Hair follicular keratinocyte (primary cell): ENCODE results near the gene PLEKHG2. TPM values are rescaled to one million over a fixed set of nuclear protein-coding genes. Genes with fewer than 3 reads are reported as not detected.

Experiments
- total RNA-seq: library from RNA; depleted of rRNA; stranded (reverse); fragments of >200 nt; gene quantifications from 2 replicates; pipeline ENCODE4 v1.2.3, GENCODE V29; 2015

PLEKHG2 gene
- total RNA-seq: 4.1 and 10.5 TPM in 2 replicates

DNA sequence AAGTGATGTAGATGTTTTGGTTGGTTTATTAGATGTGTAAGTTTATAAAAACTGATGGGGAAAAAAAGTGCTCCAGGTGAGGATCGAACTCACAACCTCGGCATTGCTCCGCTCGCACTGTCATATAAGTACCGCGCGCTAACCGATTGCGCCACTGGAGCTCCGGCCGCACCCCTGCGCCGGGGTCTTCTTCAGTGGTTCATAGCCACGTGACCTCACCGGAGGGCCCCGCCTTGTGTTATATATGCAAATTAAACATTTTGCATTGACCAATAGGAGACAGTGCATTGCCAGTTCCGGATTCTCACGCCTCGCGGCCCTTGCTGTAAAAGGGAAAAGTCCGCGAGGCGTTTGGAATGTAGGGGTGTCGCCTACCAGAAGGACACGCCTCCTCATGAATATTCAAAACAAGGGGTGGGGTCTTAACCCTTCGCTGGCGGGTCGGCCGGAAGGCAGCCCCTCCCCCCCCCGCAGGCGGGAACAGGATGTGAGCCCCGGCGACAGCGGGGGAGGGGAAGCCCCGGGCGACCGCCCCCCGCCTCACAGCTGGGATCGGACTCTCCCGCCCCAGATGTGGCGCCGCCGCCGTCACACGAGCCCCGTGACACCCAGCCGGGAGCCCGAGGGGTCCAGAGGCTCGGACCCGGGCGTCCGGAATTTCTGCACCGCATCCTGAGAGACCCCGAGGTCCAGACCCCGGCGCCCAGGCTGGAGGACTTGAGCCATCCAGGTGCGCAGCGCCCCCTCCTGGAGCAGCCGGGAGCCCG is at the start of gene PLEKHG2:
TSS of gene PLEKHG2 (plus strand) at position 570 of the 767 bp plus-strand sequence. CDS start 1,418 bp downstream, outside the sequence.

DNA sequence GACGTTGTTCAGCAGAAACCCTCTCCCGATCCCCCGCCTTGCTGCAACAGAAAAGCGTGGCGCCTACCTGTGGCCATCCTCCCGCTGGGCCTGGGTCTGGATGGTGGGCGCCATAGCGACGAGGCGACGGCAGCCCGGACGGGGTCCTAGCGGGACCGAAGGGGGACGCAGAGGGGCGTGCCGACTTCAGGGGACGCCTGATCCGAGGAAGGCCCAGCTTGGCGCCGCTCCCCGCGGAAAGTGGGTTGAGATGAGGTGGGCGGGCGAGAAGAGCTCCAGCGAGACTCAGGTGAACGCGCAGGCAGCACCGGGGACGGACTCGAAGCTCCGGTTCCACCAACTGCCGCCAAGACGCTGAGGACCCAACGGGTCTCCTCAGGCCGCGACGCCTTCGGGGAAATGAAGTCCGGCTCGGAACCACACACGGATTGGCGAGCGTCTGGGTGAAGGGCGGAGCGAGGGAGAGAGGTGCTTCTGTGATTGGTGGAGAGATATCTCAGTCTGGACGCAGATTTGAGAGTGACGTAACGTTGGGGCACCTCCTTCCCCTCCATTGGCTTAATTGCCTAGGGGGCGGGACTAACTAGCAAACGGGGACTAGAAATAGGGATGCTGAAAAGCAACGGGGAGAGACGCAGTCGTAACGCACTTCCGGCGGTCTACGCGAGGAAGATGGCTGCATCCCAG is 21.6 kb upstream of the PLEKHG2 start, which contains the start of the genes MED29 and PAF1:
TSS of gene MED29 (plus strand) at position 628 of the 687 bp plus-strand sequence. CDS start at position 673, 45 bp downstream.
TSS of gene PAF1 (minus strand) at position 356 of the 687 bp plus-strand sequence. CDS start at position 114, 242 bp downstream.

DNA sequence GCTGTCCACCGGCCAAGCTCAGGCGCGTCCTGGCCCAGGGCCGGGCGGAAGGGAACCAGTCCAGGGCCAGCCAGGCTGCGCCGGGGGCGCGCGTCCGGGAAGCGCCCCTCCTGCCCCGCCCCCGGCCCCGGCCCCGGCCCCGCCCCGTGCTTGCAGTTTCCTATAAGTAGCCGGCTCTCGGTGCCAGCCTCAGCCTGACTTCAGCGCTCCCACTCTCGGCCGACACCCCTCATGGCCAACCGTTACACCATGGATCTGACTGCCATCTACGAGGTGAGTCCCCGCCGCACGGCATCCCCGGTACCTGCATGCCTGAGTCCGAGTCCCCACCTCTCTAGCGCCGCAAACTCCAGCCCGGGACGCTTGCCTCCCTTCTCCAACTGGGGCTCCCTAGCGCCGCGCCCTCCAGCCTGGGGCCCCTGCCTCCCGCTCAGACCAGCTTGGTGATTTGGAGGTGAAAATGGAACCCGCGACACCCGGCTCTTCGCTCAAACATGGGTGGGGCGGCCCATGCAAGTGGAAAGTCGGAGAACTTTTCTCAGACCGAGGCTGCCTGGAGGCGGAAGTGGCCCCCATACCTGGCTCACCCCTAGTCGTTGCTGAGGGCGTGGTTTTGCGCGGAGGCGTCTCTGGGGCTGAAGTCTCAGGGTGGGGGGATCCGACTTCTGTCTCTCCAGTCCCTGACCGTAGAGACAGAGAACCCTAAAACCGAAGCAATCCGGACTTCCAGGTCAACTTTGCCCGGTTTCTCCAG is 5.6 kb upstream of the PLEKHG2 start, which contains the start of gene ZFP36:
TSS of gene ZFP36 (plus strand) at position 192 of the 754 bp plus-strand sequence. CDS start at position 250, 58 bp downstream.

DNA sequence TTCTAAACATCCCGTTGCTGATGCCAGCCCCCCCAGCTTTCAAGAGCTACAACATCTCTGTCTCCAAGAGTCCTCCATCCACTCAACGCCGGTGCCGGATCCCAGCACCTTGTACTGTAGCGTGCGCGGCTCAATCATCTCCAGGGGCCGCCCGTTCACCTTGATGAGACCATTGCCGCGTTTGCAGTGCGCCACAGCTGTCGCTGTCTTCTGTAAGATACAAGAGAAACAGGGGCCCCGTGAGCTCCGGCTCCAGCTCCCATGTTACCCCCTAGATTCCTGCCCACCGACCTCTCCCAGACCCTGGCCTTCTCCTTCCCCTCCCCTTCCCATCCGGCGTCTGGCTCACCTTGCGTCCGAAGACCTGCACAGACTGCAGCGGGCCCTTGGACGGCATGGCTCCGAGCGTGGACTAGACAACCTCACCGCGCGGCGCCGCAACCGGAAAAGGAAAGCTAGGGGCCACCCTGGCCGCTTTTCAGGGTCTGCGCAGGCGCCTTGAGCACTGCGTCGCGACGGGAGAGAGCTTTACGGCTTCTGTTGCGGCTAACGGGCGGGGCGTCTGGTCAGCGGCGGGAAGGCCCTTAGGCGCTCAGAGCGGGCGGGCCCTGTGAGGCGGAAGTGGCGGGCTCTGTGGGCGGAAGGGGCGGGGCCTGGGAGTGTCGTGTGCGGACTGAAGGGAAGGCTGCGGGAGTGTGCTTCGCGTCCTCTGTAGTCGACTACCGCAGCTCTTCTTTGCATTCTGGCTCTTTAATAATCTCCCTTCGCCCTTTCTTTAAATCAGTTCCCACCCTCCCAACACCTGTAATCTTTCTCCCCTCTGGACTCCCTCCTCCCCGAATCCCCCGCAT is 23.3 kb downstream of the PLEKHG2 start, which contains the start of gene RPS16:
TSS of gene RPS16 (minus strand) at position 451 of the 851 bp plus-strand sequence. CDS start at position 397, 54 bp downstream.

GRCh38 chr19:39445196-39446111 is 33.0 kb downstream of the PLEKHG2 start, which contains the start of gene SUPT5H:
Gene SUPT5H (plus strand): TSS chr19:39445582. CDS start chr19:39445891, 309 bp downstream.

Other genes with a start within 250 kb of the PLEKHG2 start
- 0.72 and 1.3 TPM in 2 replicates for gene NCCRP1, start 215.7 kb upstream of the PLEKHG2 start, total RNA-seq
- not detected in 2 replicates for gene SYCN, start 208.4 kb upstream of the PLEKHG2 start, total RNA-seq
- not detected in 2 replicates for gene IFNL3, start 167.7 kb upstream of the PLEKHG2 start, total RNA-seq
- not detected in 2 replicates for gene IFNL4, start 163.8 kb upstream of the PLEKHG2 start, total RNA-seq
- gene IFNL2, start 144.3 kb upstream of the PLEKHG2 start, total RNA-seq: not detected in 2 replicates
- not detected in 2 replicates for gene IFNL1, start 116.3 kb upstream of the PLEKHG2 start, total RNA-seq
- gene LRFN1, start 91.8 kb upstream of the PLEKHG2 start, total RNA-seq: 0.11 TPM in 1 of 2 replicates, not detected in the other
- not detected in 2 replicates for gene GMFG, start 76.6 kb upstream of the PLEKHG2 start, total RNA-seq
- gene SAMD4B, start 70.2 kb upstream of the PLEKHG2 start, total RNA-seq: 47.5 and 53.5 TPM in 2 replicates
- 25.3 and 41.4 TPM in 2 replicates for gene PAF1, start 21.6 kb upstream of the PLEKHG2 start, total RNA-seq
- gene MED29, start 21.3 kb upstream of the PLEKHG2 start, total RNA-seq: 30.9 and 33.6 TPM in 2 replicates
- 37.7 and 60.0 TPM in 2 replicates for gene ZFP36, start 5.8 kb upstream of the PLEKHG2 start, total RNA-seq
- 1,797 and 2,309 TPM in 2 replicates for gene RPS16, start 23.3 kb downstream of the PLEKHG2 start, total RNA-seq
- 44.0 and 55.0 TPM in 2 replicates for gene SUPT5H, start 32.9 kb downstream of the PLEKHG2 start, total RNA-seq
- 86.0 and 123 TPM in 2 replicates for gene TIMM50, start 68.2 kb downstream of the PLEKHG2 start, total RNA-seq
- gene DLL3, start 86.3 kb downstream of the PLEKHG2 start, total RNA-seq: 2.0 and 2.6 TPM in 2 replicates
- not detected in 2 replicates for gene SELENOV, start 102.5 kb downstream of the PLEKHG2 start, total RNA-seq
- 1.8 and 2.1 TPM in 2 replicates for gene EID2B, start 120.2 kb downstream of the PLEKHG2 start, total RNA-seq
- gene EID2, start 127.5 kb downstream of the PLEKHG2 start, total RNA-seq: 8.8 and 19.9 TPM in 2 replicates
- gene LGALS13, start 189.9 kb downstream of the PLEKHG2 start, total RNA-seq: not detected in 2 replicates
- gene LGALS16, start 243.2 kb downstream of the PLEKHG2 start, total RNA-seq: not detected in 2 replicates